SK-N-SH treated with all-trans-retinoic acid at 6 μM for 48 hours (cell line): ENCODE measurements around the gene SLC5A4.

Experiments
- ATAC-seq: fragments of 200-7000 bp; cut with Tn5 transposase; 3 replicates; pipeline ENCODE4 v1.9.1; 2020; ENCODE audit warnings: mild to moderate bottlenecking, moderate library complexity
- ARNTL ChIP-seq: fragments of 450-650 bp; formaldehyde crosslinking; IDR thresholded peaks from 2 replicates; pipeline ENCODE4 v1.5.0; 2020; ENCODE audit warnings: low read depth, mild to moderate bottlenecking, moderate library complexity, borderline replicate concordance
- BACH2 ChIP-seq: fragments of 250-450 bp; sonication (Bioruptor Pico); IDR thresholded peaks from 2 replicates; pipeline ENCODE4 v1.9.0; 2021; ENCODE audit warnings: mild to moderate bottlenecking, borderline replicate concordance
- CSDC2 ChIP-seq: fragments of 250-450 bp; sonication (Bioruptor Pico); IDR thresholded peaks from 2 replicates; pipeline ENCODE4 v1.5.0; 2020; ENCODE audit warnings: mild to moderate bottlenecking, moderate library complexity
- CSRNP3 ChIP-seq: fragments of 250-450 bp; sonication (Bioruptor Pico); IDR thresholded peaks from 2 replicates; pipeline ENCODE4 v1.5.1; 2021; ENCODE audit warnings: mild to moderate bottlenecking, moderate library complexity
- ESRRG ChIP-seq: fragments of 250-450 bp; sonication (Bioruptor Pico); IDR thresholded peaks from 2 replicates; pipeline ENCODE4 v1.6.1; 2021; ENCODE audit warnings: mild to moderate bottlenecking
- GLIS3 ChIP-seq: fragments of 250-450 bp; sonication (Bioruptor Pico); IDR thresholded peaks from 2 replicates; pipeline ENCODE4 v1.5.0; 2020; ENCODE audit warnings: mild to moderate bottlenecking, moderate library complexity
- OSR1 ChIP-seq: fragments of 250-450 bp; sonication (Bioruptor Pico); IDR thresholded peaks from 2 replicates; pipeline ENCODE4 v1.8.0; 2022; ENCODE audit warnings: moderate library complexity, mild to moderate bottlenecking, inconsistent platforms
- PATZ1 ChIP-seq: fragments of 250-450 bp; sonication (Bioruptor Pico); IDR thresholded peaks from 2 replicates; pipeline ENCODE4 v1.8.0; 2020; ENCODE audit warnings: mild to moderate bottlenecking, moderate library complexity, borderline replicate concordance
- POU6F1 ChIP-seq: fragments of 250-450 bp; sonication (Bioruptor Pico); IDR thresholded peaks from 2 replicates; pipeline ENCODE4 v1.8.0; 2021; ENCODE audit warnings: low read depth, mild to moderate bottlenecking, moderate library complexity, borderline replicate concordance
- PPARA ChIP-seq: fragments of 250-450 bp; sonication (Bioruptor Pico); IDR thresholded peaks from 2 replicates; pipeline ENCODE4 v1.5.0; 2020; ENCODE audit warnings: mild to moderate bottlenecking, borderline replicate concordance
- SNAI2 ChIP-seq: fragments of 250-450 bp; sonication (Bioruptor Pico); IDR thresholded peaks from 2 replicates; pipeline ENCODE4 v1.5.0; 2020; ENCODE audit warnings: mild to moderate bottlenecking, moderate library complexity
- TCF4 ChIP-seq: fragments of 250-450 bp; sonication (Bioruptor Pico); IDR thresholded peaks from 2 replicates; pipeline ENCODE4 v1.8.0; 2021; ENCODE audit warnings: mild to moderate bottlenecking, moderate library complexity, borderline replicate concordance
- TOX ChIP-seq: fragments of 250-450 bp; sonication (Bioruptor Pico); IDR thresholded peaks from 2 replicates; pipeline ENCODE4 v1.8.0; 2021; ENCODE audit warnings: mild to moderate bottlenecking, moderate library complexity, borderline replicate concordance
- TSHZ2 ChIP-seq: fragments of 250-450 bp; sonication (Bioruptor Pico); IDR thresholded peaks from 2 replicates; pipeline ENCODE4 v1.5.0; 2020; ENCODE audit warnings: mild to moderate bottlenecking, moderate library complexity
- ZFP30 ChIP-seq: fragments of 450-650 bp; formaldehyde crosslinking; IDR thresholded peaks from 2 replicates; pipeline ENCODE4 v1.5.0; 2022; ENCODE audit warnings: mild to moderate bottlenecking, moderate library complexity
- ZNF565 ChIP-seq: fragments of 450-650 bp; formaldehyde crosslinking; conservative IDR thresholded peaks from 2 replicates; pipeline ENCODE4 v1.5.0; 2020; ENCODE audit warnings: low read depth, mild to moderate bottlenecking, moderate library complexity
- ZNF70 ChIP-seq: fragments of 450-650 bp; formaldehyde crosslinking; IDR thresholded peaks from 2 replicates; pipeline ENCODE4 v1.5.0; 2020; ENCODE audit warnings: mild to moderate bottlenecking, moderate library complexity
- ZNF8 ChIP-seq: fragments of 450-650 bp; formaldehyde crosslinking; IDR thresholded peaks from 2 replicates; pipeline ENCODE4 v1.5.0; 2020; ENCODE audit warnings: mild to moderate bottlenecking, moderate library complexity

SLC5A4 gene

DNA sequence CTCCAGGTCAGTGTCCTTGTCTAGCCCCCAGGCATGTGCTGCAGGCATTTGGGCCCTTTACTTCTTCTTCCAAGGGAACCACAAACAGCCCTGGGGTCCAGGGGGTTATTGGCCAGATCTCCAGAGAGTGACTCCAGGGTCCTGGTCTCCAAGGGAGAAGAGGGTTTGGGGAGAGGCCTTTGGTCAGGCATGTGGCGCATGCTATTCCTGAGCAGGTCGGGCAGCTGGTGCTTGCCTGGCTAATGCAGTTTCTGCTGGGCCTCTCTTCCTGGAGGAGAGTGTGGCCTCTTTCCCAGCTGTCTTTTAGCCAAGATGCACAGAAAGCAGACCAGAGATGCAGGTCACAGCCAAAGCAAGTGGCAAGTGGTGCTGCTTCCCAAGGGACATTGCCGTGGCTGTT is 46.5 kb downstream of the SLC5A4 start:
- no peak for ATAC-seq
- TF ChIP-seq ARNTL (CRISPR knock-in tag) (no peak), SNAI2 (CRISPR knock-in tag) (no peak), CSDC2 (CRISPR knock-in tag) (no peak), BACH2 (CRISPR knock-in tag) (no peak), TCF4 (CRISPR knock-in tag) (no peak), ESRRG (CRISPR knock-in tag) (no peak), ZNF70 (CRISPR knock-in tag) (no peak), ZFP30 (CRISPR knock-in tag) (no peak), ZNF565 (CRISPR knock-in tag) (no peak), POU6F1 (CRISPR knock-in tag) (no peak), TOX (CRISPR knock-in tag) (no peak), TSHZ2 (no peak), ZNF8 (CRISPR knock-in tag) (no peak)
- TF ChIP-seq, all 23 proteins: peak for 0

- no peak for TF ChIP-seq TOX (CRISPR knock-in tag)
- ATAC-seq, result no peak
Measured at GRCh38 chr22:32207971-32208480, 47.1 kb downstream of the SLC5A4 start.

DNA sequence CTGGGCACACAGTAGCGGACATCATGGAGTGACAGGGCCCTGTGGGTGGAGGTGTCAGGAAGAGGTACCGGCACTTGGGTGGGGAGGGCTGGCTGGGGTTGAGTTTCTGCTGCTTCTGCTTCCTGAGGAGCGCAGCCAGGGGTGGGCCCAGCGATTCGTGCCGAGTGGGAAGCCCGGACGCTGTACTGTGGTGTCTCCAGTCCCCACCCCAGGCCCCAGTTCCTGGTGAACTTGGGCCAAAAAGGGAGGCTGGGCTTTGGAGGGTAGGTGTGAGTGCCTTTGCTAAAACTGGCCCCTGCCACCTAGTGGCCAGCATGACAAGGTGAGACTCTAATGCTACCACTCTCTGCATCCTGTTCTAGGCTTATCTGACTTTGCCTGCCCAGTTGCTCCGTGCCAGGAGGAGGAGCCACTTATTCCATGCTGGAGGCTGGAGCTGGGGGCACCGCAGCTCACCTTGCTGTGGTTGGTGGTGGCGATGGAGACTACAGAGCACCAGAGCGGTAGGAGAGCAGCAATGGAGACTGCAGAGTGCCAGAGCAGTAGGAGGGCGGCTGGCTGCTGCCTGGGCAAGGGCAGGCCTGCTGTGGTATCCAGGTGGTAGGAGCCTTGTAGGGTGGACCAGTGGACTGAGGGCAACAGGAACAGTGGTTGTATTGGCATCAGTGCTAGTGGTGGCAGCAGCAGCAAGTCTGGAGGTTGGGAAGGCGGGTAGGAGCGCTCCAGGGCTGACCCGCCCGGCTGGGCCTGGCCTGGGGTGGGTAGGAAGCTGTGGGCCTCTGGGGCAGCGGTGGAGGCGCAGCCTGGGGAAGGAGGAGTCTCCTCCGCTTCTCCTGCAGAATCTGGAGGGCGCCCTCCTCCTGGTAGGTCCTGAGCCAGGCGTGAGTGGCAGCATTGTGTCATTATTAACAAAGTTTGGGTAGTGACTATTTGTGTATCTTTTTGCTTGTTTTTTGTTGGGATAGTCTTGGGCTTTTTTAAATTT is 48.1 kb downstream of the SLC5A4 start:
- no peak for TF ChIP-seq POU6F1 (CRISPR knock-in tag)
- TF ChIP-seq OSR1 (CRISPR knock-in tag), result no peak
- no peak for TF ChIP-seq GLIS3 (CRISPR knock-in tag)
- no peak for TF ChIP-seq ZNF565 (CRISPR knock-in tag)
- TF ChIP-seq CSDC2 (CRISPR knock-in tag), result no peak
- no peak for TF ChIP-seq TOX (CRISPR knock-in tag)
- no peak for TF ChIP-seq ESRRG (CRISPR knock-in tag)
- no peak for TF ChIP-seq CSRNP3 (CRISPR knock-in tag)
- no peak for TF ChIP-seq TSHZ2
- TF ChIP-seq PPARA, result no peak
- TF ChIP-seq ARNTL (CRISPR knock-in tag), result no peak
- TF ChIP-seq PATZ1 (CRISPR knock-in tag), result no peak
- no peak for TF ChIP-seq TCF4 (CRISPR knock-in tag)
- ATAC-seq, result no peak
